OCI-LY3 (cell line): ENCODE results near the gene SMARCD2.

Source experiments
- CTCF ChIP-seq: fragments of 200-600, 300-600 bp; sonication (generic); IDR thresholded peaks from 2 replicates; pipeline ENCODE4 v1.5.1; 2014; ENCODE audit warnings: antibody characterized with exemption, low read length, low read depth
- EZH2phosphoT487 ChIP-seq: fragments of 200-600 bp; shearing (Covaris generic); IDR thresholded peaks from 2 replicates; pipeline ENCODE4 v1.6.1; 2018; ENCODE audit warnings: antibody characterized with exemption, mixed run types, low read depth

DNA sequence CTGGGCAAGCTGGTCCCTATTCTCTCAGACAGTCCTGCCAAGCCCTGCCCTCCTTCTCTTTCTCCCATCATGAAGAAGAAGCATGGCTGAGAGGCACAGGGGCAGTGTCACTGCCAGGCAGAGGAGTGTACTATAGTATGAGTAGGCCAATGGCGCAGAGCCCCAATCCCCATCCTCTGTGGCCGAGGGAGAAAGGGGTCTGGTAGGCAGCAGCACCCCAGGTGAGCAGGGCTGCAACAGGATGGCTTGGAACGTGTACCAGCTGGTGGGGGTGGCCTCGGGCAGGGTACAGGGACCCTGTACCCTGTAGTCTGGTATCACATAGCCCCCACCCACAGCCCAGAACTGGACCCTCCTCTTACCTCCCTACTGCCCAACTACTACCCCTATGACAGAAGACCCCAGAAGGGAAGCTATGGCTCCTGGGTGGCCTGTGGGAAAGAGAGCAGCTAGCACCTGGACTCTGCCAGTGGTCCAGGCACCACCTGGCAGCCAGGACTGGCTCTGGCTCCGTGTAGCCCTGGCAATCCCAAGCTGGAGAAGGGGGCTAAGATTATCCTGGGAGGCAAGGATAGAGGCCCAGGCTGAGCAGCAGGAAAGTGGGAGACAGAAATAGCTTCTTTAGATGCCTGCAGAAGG is 4.4 kb downstream of the SMARCD2 start:
- TF ChIP-seq CTCF (no peak), EZH2phosphoT487 (no peak)
